NCI-H1930 (cell line): ENCODE measurements around the gene B3GALNT1.

ENCODE experiments used
- DNase-seq, 2 experiments: peaks; one replicate each; lab custom pipeline; 2025; lab: John Stamatoyannopoulos, UW

The B3GALNT1 gene

GRCh38 chr3:161104561-161105551 is at the start of gene B3GALNT1:
Gene B3GALNT1 (minus strand): TSS chr3:161105349. CDS start chr3:161086754, 18,595 bp downstream.
- peak; percentile 54 to 60 for DNase-seq

GRCh38 chr3:161153480-161153879 is 48.3 kb upstream of the B3GALNT1 start:
- DNase-seq: no peak

- DNase-seq: no peak
Observed at GRCh38 chr3:161150001-161150525, 44.9 kb upstream of the B3GALNT1 start.

- DNase-seq: no peak
Observed at GRCh38 chr3:161149529-161149928, 44.4 kb upstream of the B3GALNT1 start.

- no peak for DNase-seq
Observed at GRCh38 chr3:161148832-161149475, 43.8 kb upstream of the B3GALNT1 start.

GRCh38 chr3:161142486-161142885 is 37.3 kb upstream of the B3GALNT1 start:
- no peak for DNase-seq

GRCh38 chr3:161139686-161140085 is 34.5 kb upstream of the B3GALNT1 start:
- DNase-seq: no peak

- DNase-seq: no peak
Observed at GRCh38 chr3:161137260-161137659, 32.1 kb upstream of the B3GALNT1 start.

GRCh38 chr3:161132391-161132790 is 27.2 kb upstream of the B3GALNT1 start:
- DNase-seq: no peak

GRCh38 chr3:161126495-161126894 is 21.3 kb upstream of the B3GALNT1 start:
- DNase-seq: no peak

GRCh38 chr3:161117646-161118045 is 12.5 kb upstream of the B3GALNT1 start:
- no peak for DNase-seq

- DNase-seq: no peak
Observed at GRCh38 chr3:161108840-161109239, 3.7 kb upstream of the B3GALNT1 start.

GRCh38 chr3:161107311-161107710 is 2.2 kb upstream of the B3GALNT1 start:
- DNase-seq: no peak

- DNase-seq: no peak
Observed at GRCh38 chr3:161103776-161104385, 1.3 kb downstream of the B3GALNT1 start.

- no peak for DNase-seq
Observed at GRCh38 chr3:161101609-161102008, 3.5 kb downstream of the B3GALNT1 start.

GRCh38 chr3:161100994-161101393 is 4.2 kb downstream of the B3GALNT1 start:
- DNase-seq: no peak

- DNase-seq: peak in 1 of 2 experiments; percentile 33
Observed at GRCh38 chr3:161096771-161097367, 8.3 kb downstream of the B3GALNT1 start.

GRCh38 chr3:161093895-161094294 is 11.3 kb downstream of the B3GALNT1 start:
- no peak for DNase-seq

GRCh38 chr3:161084277-161084676 is 20.9 kb downstream of the B3GALNT1 start:
- DNase-seq: no peak

GRCh38 chr3:161083131-161083530 is 22.0 kb downstream of the B3GALNT1 start:
- no peak for DNase-seq

- DNase-seq: no peak
Observed at GRCh38 chr3:161082063-161082462, 23.1 kb downstream of the B3GALNT1 start.

GRCh38 chr3:161081633-161082032 is 23.5 kb downstream of the B3GALNT1 start:
- DNase-seq: no peak
